ENCODE measurements around the gene ECI1. TPM values are rescaled to one million over a fixed set of nuclear protein-coding genes. Genes with fewer than 3 reads are reported as not detected.

ECI1 gene
- polyA plus RNA-seq, 1 experiment = 63.9 TPM

DNA sequence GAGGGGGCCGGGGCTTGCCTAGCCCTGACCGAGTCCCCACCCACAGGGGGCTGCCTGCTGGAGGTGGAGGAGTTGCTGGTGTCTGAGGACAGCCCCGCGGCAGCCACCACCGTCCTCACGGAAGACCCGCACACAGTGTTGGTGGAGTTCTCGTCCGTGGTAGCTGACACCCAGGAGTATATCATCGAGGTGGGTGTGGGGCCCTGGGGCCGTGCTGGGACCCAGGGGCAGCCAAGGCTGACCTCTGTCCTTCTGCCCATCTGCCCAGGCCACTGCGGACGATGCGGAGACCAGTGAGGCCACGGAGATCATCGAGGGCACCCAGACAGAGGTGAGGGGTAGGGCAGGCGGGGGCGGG, 16.6 kb downstream of the ECI1 start:
- ChIA-PET POLR2A (no interaction called here), CTCF (no interaction called here)
- Histone ChIP-seq H3K4me3 (ENCODE audit: low read depth, low read length) (no peak overlapping the region), H3K36me3 (ENCODE audit: control insufficient read depth, insufficient read depth, low read length) (peaks cover 33% of the 10 kb centered on the region), H3K27me3 (ENCODE audit: control insufficient read depth, insufficient read depth, low read length) (no peaks in the 10 kb centered on the region)
- TF ChIP-seq, protein P1, sequence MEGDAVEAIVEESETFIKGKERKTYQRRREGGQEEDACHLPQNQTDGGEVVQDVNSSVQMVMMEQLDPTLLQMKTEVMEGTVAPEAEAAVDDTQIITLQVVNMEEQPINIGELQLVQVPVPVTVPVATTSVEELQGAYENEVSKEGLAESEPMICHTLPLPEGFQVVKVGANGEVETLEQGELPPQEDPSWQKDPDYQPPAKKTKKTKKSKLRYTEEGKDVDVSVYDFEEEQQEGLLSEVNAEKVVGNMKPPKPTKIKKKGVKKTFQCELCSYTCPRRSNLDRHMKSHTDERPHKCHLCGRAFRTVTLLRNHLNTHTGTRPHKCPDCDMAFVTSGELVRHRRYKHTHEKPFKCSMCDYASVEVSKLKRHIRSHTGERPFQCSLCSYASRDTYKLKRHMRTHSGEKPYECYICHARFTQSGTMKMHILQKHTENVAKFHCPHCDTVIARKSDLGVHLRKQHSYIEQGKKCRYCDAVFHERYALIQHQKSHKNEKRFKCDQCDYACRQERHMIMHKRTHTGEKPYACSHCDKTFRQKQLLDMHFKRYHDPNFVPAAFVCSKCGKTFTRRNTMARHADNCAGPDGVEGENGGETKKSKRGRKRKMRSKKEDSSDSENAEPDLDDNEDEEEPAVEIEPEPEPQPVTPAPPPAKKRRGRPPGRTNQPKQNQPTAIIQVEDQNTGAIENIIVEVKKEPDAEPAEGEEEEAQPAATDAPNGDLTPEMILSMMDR (IDR thresholded peaks at IDR 0.05; ENCODE audit: insufficient read depth, low read depth, low read length) = no peak
- DNase-seq (ENCODE audit: low read depth) = no peak

DNA sequence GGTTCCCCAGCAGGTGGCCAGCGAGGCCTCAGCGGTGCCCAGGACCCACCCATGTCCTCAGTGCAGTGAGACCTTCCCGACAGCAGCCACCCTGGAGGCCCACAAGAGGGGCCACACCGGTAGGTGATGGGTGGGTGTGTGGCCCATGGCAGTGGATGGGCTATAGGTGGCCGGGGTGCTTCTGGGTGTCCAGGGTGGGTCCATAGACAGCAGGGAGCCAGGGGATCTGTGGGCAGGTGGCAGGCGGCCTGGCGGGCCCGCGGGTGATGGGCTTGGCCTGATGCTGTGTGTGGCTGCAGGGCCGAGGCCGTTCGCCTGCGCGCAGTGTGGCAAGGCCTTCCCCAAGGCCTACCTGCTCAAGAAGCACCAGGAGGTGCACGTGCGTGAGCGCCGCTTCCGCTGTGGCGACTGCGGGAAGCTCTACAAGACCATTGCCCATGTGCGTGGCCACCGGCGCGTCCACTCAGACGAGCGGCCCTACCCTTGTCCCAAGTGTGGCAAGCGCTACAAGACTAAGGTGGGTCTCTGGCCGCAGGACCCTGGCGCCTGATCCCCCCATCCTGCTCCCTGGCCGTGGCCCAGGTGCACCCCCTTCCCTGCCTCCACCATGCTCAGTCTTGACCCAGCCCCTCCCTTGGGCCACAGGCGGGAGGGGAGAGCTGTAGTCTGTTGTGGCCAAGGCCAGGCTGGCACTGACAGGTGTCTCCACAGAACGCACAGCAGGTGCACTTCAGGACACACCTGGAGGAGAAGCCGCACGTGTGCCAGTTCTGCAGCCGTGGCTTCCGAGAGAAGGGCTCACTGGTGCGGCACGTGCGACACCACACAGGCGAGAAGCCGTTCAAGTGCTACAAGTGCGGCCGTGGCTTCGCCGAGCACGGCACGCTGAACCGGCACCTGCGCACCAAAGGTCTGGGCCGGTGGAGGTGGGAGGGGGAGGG, 17.2 kb downstream of the ECI1 start:
- Histone ChIP-seq H3K36me3 (ENCODE audit: control insufficient read depth, insufficient read depth, low read length) (peaks cover 36% of the 10 kb centered on the region), H3K4me3 (ENCODE audit: low read depth, low read length) (no peak overlapping the region), H3K27me3 (ENCODE audit: control insufficient read depth, insufficient read depth, low read length) (no peaks in the 10 kb centered on the region)
- DNase-seq (ENCODE audit: low read depth) = no peak
- ChIA-PET POLR2A (no interaction called here), CTCF (no interaction called here)
- TF ChIP-seq, protein P1 (IDR thresholded peaks at IDR 0.05; ENCODE audit: insufficient read depth, low read depth, low read length) = no peak

GRCh38 chr16:2233046-2233775, 18.2 kb downstream of the ECI1 start:
- Histone ChIP-seq H3K4me3 (ENCODE audit: low read depth, low read length) (no peak overlapping the region), H3K27me3 (ENCODE audit: control insufficient read depth, insufficient read depth, low read length) (no peaks in the 10 kb centered on the region), H3K36me3 (ENCODE audit: control insufficient read depth, insufficient read depth, low read length) (peaks cover 43% of the 10 kb centered on the region)
- CTCF ChIA-PET = no interaction called here
- no peak for DNase-seq (ENCODE audit: low read depth)
- TF ChIP-seq, protein P1 (IDR thresholded peaks at IDR 0.05; ENCODE audit: insufficient read depth, low read depth, low read length) = no peak
- POLR2A ChIA-PET = no interaction called here

GRCh38 chr16:2232094-2232990, 19.0 kb downstream of the ECI1 start:
- Histone ChIP-seq H3K36me3 (ENCODE audit: control insufficient read depth, insufficient read depth, low read length) (peaks cover 44% of the 10 kb centered on the region), H3K4me3 (ENCODE audit: low read depth, low read length) (no peak overlapping the region), H3K27me3 (ENCODE audit: control insufficient read depth, insufficient read depth, low read length) (no peaks in the 10 kb centered on the region)
- ChIA-PET CTCF (no interaction called here), POLR2A (no interaction called here)
- TF ChIP-seq, protein P1 (IDR thresholded peaks at IDR 0.05; ENCODE audit: insufficient read depth, low read depth, low read length) = no peak
- no peak for DNase-seq (ENCODE audit: low read depth)

Data from BJ (cell line).